NCI-H1417 treated with DMSO at 0.1 percent for 48 hours (cell line): ENCODE measurements around the gene FAM168B.

Experiments
- DNase-seq: peaks from one replicate; lab custom pipeline; 2025; lab: John Stamatoyannopoulos, UW

FAM168B gene

GRCh38 chr2:131055169-131056065 is 37.8 kb downstream of the FAM168B start:
- no peak for DNase-seq

- no peak for DNase-seq
These were observed 38.8 kb downstream of the FAM168B start for GRCh38 chr2:131054488-131054887.

- DNase-seq: no peak
These were observed 40.5 kb downstream of the FAM168B start for GRCh38 chr2:131052741-131053263.

GRCh38 chr2:131050896-131051295 is 42.4 kb downstream of the FAM168B start:
- no peak for DNase-seq

GRCh38 chr2:131049150-131049718 is 44.0 kb downstream of the FAM168B start:
- DNase-seq: no peak

GRCh38 chr2:131048641-131049040 is 44.6 kb downstream of the FAM168B start:
- no peak for DNase-seq

- no peak for DNase-seq
These were observed 45.2 kb downstream of the FAM168B start for GRCh38 chr2:131047920-131048560.

GRCh38 chr2:131046918-131047652 is 46.2 kb downstream of the FAM168B start:
- no peak for DNase-seq

- no peak for DNase-seq
These were observed 47.0 kb downstream of the FAM168B start for GRCh38 chr2:131046028-131046917.

- no peak for DNase-seq
These were observed 47.8 kb downstream of the FAM168B start for GRCh38 chr2:131045286-131046027.

GRCh38 chr2:131044757-131045150 is 48.5 kb downstream of the FAM168B start:
- DNase-seq: no peak

- DNase-seq: no peak
These were observed 49.0 kb downstream of the FAM168B start for GRCh38 chr2:131044075-131044756.

- DNase-seq: no peak
These were observed 49.8 kb downstream of the FAM168B start for GRCh38 chr2:131043199-131044074.

GRCh38 chr2:131042148-131042775 is 51.0 kb downstream of the FAM168B start:
- DNase-seq: no peak

GRCh38 chr2:131041402-131042147 is 51.7 kb downstream of the FAM168B start:
- no peak for DNase-seq

GRCh38 chr2:131040661-131041401 is 52.4 kb downstream of the FAM168B start:
- DNase-seq: no peak
